ENCODE measurements around the gene MARK3.

MARK3 gene

DNA sequence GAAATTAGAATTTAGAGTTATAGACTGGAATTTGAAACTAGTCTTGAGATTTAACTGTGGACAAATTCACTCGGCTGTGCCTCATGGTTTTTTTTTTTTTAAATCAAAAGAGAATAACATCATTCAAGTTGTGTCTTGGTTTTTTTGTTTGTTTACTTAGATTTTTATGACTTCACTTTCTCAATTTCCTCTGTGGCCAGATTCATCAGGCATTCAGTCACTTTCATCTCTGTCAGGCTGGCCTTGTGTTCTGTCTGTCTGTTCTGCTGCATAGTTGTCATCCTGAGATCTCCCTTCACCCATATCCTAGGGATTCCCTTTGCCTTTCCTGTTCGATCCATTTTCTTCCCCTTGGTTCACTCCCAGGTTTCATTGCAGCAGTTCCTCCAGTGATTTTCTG is 10.0 kb downstream of the MARK3 start:
- no peak for DNase-seq (ENCODE audit: low read depth)

GRCh38 chr14:103396463-103396862 is 11.2 kb downstream of the MARK3 start:
- DNase-seq (ENCODE audit: low read depth): no peak

GRCh38 chr14:103398427-103399195 is 13.4 kb downstream of the MARK3 start:
- DNase-seq (ENCODE audit: low read depth): no peak

- no peak for DNase-seq (ENCODE audit: low read depth)
Measured at GRCh38 chr14:103400537-103400936, 15.3 kb downstream of the MARK3 start.

GRCh38 chr14:103401223-103402214 is 16.3 kb downstream of the MARK3 start:
- DNase-seq (ENCODE audit: low read depth): no peak

GRCh38 chr14:103402695-103403094 is 17.5 kb downstream of the MARK3 start:
- no peak for DNase-seq (ENCODE audit: low read depth)

GRCh38 chr14:103404032-103404918 is 19.1 kb downstream of the MARK3 start:
- DNase-seq (ENCODE audit: low read depth): no peak

DNA sequence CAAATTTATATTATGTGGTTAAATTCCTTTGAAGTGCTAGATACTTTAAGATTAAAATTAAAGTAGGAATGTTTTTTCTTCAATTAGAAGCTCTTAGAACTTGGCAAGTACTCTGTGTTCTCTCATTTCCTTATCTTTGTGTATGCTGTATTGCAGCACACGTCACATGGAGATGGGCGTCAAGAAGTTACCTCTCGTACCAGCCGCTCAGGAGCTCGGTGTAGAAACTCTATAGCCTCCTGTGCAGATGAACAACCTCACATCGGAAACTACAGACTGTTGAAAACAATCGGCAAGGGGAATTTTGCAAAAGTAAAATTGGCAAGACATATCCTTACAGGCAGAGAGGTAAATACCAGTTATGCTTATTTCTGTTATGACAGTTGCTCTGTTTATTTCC is 19.7 kb downstream of the MARK3 start:
- DNase-seq (ENCODE audit: low read depth): no peak

- no peak for DNase-seq (ENCODE audit: low read depth)
Measured at GRCh38 chr14:103408491-103409155, 23.4 kb downstream of the MARK3 start.

- DNase-seq (ENCODE audit: low read depth): no peak
Measured at GRCh38 chr14:103416916-103417315, 31.7 kb downstream of the MARK3 start.

DNA sequence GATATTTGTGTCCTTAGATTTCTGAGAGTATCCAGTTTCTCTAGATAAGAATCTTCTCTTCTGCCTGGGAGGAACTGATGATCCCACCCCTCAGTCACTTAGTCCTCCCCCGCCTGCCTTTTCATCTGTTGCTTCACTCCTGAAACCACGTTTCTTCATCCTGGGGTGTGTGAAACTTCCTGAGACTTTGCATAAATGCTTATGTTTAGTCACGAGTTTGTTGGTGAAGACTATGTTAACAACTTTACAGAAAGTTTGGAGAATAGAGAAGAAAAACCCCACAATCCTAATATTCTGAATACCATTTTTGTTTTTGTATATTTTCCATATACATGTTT is 33.2 kb downstream of the MARK3 start:
- no peak for DNase-seq (ENCODE audit: low read depth)

DNA sequence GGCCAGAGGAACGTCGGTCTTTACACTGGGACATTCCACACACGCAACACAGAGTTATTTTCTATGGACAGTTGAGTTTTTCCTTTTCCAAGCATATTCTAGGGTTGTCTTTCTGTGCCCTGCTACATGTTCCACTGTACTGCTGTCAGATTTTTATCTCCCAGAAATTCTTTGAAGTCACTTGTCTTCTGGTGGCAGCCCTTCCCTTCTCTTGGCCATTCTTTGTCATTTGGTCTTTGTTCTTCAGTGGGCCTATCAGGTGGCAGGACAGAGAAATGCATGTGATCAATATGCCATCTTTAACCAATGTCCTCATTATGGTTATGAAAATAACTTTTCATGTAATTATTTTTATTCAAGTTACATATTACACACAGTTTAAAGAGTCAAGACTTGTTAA is 36.3 kb downstream of the MARK3 start:
- no peak for DNase-seq (ENCODE audit: low read depth)

DNA sequence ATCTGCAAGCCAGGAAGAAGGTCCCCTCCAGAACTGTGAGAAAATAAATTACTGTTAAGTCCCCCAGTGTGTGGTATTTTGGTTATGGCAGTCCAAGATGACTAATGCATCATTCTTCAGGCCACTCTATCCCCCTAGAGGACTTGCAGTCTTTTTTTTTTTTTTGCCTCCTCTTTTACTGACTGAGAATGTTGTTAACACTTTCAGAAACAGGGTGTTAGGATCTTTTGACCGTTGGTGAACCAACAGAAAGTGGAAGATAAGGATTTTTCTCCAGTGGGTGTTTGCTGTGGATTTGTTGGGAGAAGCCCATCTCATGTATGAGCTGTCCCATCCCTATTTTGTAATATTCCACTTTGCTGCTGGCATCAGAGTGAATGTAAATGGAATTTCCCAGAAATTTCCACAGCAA is 37.8 kb downstream of the MARK3 start:
- DNase-seq (ENCODE audit: low read depth): no peak

GRCh38 chr14:103427485-103428443 is 42.5 kb downstream of the MARK3 start:
- no peak for DNase-seq (ENCODE audit: low read depth)

GRCh38 chr14:103428723-103429556 is 43.7 kb downstream of the MARK3 start:
- DNase-seq (ENCODE audit: low read depth): no peak

DNA sequence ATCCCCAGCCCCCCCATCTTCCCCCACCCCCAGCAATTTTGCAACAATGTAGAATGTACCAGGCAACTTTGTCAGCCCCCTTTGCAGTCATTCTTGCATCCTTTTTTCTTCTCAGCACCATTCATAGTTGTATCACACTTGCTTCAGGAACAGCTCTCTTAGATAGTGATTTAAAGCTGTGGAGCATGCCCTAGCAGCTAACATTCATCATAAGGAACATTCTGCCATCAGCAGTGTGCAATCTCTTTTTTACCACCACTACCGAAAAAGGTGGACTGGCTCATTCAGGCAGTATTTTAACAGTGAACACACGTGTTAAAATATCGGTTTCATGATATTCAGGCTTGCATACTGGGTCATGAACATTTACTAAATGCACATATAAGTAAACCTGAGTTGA is 45.1 kb downstream of the MARK3 start:
- no peak for DNase-seq (ENCODE audit: low read depth)

DNA sequence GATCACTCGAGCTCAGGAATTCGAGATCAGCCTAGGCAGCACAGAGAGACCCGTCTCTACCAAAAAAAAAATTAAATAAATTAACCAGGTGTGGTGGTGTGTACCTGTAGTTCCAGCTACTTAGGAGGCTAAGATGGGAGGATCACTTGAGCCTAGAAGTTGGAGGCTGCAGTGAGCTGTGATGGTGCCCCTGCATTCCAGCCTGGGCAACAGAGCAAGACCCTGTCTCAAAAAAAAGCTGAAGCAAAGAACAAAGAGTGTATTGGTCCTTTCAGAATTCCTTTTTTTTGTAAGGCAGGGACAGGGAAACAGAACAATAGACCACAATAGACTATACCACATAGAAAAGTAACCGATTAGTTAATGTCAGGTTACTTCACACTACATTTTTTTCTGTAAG is 47.4 kb downstream of the MARK3 start:
- no peak for DNase-seq (ENCODE audit: low read depth)

DNA sequence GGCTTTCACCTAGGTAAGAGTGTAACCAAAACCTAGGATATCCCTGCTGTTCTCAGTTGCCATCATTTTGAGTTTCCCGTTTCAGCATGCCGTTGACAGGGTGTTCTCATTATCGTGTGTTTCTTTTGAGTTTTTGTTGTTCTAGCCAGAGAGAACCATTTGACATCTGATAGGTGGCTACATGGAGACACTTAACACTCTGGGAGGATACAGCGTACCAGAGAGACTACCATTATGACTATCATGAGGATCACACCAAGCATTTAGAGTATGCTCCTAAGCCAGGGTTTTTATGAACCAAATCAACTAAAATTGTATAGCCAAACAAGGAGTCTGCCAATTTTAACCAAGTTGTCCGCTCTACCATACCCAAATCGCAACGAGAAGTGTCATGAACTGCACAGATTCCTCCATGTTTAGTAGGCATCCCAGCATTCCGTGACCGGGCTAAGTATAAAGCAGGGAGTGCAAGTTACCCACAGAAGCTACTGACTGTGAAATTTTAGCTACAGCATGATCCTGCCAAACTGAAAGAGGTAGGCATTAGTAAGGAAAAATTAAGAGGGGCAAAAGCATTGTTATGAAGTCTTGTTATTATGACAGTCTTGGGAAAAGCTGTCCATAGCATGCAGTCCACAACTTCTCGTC is 48.8 kb downstream of the MARK3 start:
- no peak for DNase-seq (ENCODE audit: low read depth)

GRCh38 chr14:103434868-103435442 is 49.7 kb downstream of the MARK3 start:
- DNase-seq (ENCODE audit: low read depth): no peak

Measured in activated gamma-delta T cell treated with anti-CD3 and anti-CD28 coated beads, Interleukin-2, amount 50 U/mL, for 16 hours (primary cell).